H1 (cell line): ENCODE data around the gene TAF7. TPM values are rescaled to one million over a fixed set of nuclear protein-coding genes. Genes with fewer than 3 reads are reported as not detected.

Experiments used
- CTCF ChIA-PET: fragments of 300-600 bp; sonication (Branson Sonifier 250); formaldehyde crosslinking; loops from one replicate; lab custom pipeline; 2021; ENCODE audit not compliant: partially characterized antibody; lab: Charles Lee
- POLR2A ChIA-PET: fragments of 300-600 bp; sonication (Branson Sonifier 250); formaldehyde crosslinking; loops from one replicate; lab custom pipeline; 2021; ENCODE audit warnings: inconsistent platforms; ENCODE audit not compliant: partially characterized antibody; lab: Charles Lee
- DNase-seq, 2 experiments: peaks; one replicate each; pipeline versions ENCODE4 v3.0.0 to v3.0.0-alpha.2; 2010 to 2022; ENCODE audit warnings: low spot score in 2 of 2, low read depth in 1 of 2, mixed read lengths in 1 of 2
- FAIRE-seq: peaks from 2 replicates; lab custom pipeline; 2011; peaks lifted over from hg19 to GRCh38; lab: Jason Lieb, UNC
- H2AFZ ChIP-seq: 2 replicates; pipeline ENCODE4 v1.8.1; 2012; ENCODE audit warnings: low read length, inconsistent platforms
- H2AK5ac ChIP-seq: 2 replicates; pipeline ENCODE4 v1.6.1; 2013; ENCODE audit warnings: low read depth, low read length
- H2BK120ac ChIP-seq: replicated peaks from 2 replicates; pipeline ENCODE3; 2013; ENCODE audit warnings: low read depth, low read length, inconsistent platforms
- H2BK12ac ChIP-seq: 2 replicates; pipeline ENCODE4 v1.6.1; 2013; ENCODE audit warnings: low read depth, low read length
- H2BK15ac ChIP-seq: 2 replicates; pipeline ENCODE4 v1.6.1; 2013; ENCODE audit warnings: low read length
- H2BK20ac ChIP-seq: 2 replicates; pipeline ENCODE4 v1.6.1; 2013; ENCODE audit warnings: low read length
- H2BK5ac ChIP-seq: 2 replicates; pipeline ENCODE4 v1.6.1; 2013; ENCODE audit warnings: low read depth, low read length
- H3K14ac ChIP-seq: 2 replicates; pipeline ENCODE4 v1.6.1; 2013; ENCODE audit warnings: inconsistent platforms; ENCODE audit not compliant: insufficient read length
- H3K18ac ChIP-seq: 2 replicates; pipeline ENCODE4 v1.6.1; 2013; ENCODE audit warnings: low read length; ENCODE audit errors: extremely low read depth
- H3K23ac ChIP-seq: 2 replicates; pipeline ENCODE4 v1.6.1; 2013; ENCODE audit warnings: inconsistent platforms; ENCODE audit not compliant: insufficient read length
- H3K23me2 ChIP-seq: 2 replicates; pipeline ENCODE4 v1.6.1; 2013; ENCODE audit warnings: low read depth, low read length
- H3K27ac ChIP-seq: 2 replicates; pipeline ENCODE4 v1.6.1; 2011; ENCODE audit warnings: low read depth, low read length, inconsistent platforms
- H3K27me3 ChIP-seq, 4 experiments: replicated peaks in 1 of 4; 1 replicate in 1 of 4; 2 replicates in 3 of 4; pipeline versions ENCODE4 v1.6.1 to v1.8.1; 2011 to 2013; ENCODE audit warnings: low read length in 3 of 4, mild to moderate bottlenecking in 3 of 4, inconsistent platforms in 2 of 4, mixed read lengths in 2 of 4, moderate library complexity in 1 of 4; ENCODE audit not compliant: control insufficient read depth in 3 of 4, insufficient read depth in 3 of 4; ENCODE audit errors: extremely low read depth in 1 of 4
- H3K36me3 ChIP-seq, 4 experiments: 2 replicates each; pipeline versions ENCODE4 v1.6.1 to v1.8.1; 2011 to 2013; ENCODE audit warnings: mild to moderate bottlenecking in 4 of 4, low read length in 3 of 4, moderate library complexity in 2 of 4, control low read depth in 1 of 4, inconsistent platforms in 1 of 4; ENCODE audit not compliant: insufficient read depth in 4 of 4, control insufficient read depth in 2 of 4
- H3K4ac ChIP-seq: replicated peaks from 2 replicates; pipeline ENCODE3; 2013; ENCODE audit warnings: low read length, low read depth, mixed read lengths, inconsistent platforms; ENCODE audit not compliant: insufficient read length
- H3K4me1 ChIP-seq, 4 experiments: replicated peaks in 1 of 4; 1 replicate in 1 of 4; 2 replicates in 3 of 4; pipeline versions ENCODE4 v1.6.1 to v1.8.1; 2011 to 2013; ENCODE audit warnings: low read length in 3 of 4, inconsistent platforms in 2 of 4, mixed read lengths in 1 of 4; ENCODE audit not compliant: insufficient read depth in 4 of 4, control insufficient read depth in 3 of 4
- H3K4me2 ChIP-seq, 2 experiments: 2 replicates each; pipeline versions ENCODE4 v1.6.1 to v1.8.1; 2011 to 2013; ENCODE audit warnings: low read depth in 2 of 2, low read length in 2 of 2, control low read depth in 1 of 2, inconsistent platforms in 1 of 2, mild to moderate bottlenecking in 1 of 2; ENCODE audit not compliant: insufficient read depth in 1 of 2
- H3K4me3 ChIP-seq, 4 experiments: fragments of 200-600, 300-600 bp in 1 of 4; sonication (generic), shearing (Covaris generic), sonication (Bioruptor Twin) in 1 of 4; 2 replicates each; pipeline versions ENCODE4 v1.5.1 to v1.8.1; 2011 to 2016; ENCODE audit warnings: low read length in 4 of 4, low read depth in 3 of 4, control low read depth in 2 of 4, inconsistent platforms in 2 of 4, mild to moderate bottlenecking in 2 of 4, mixed read lengths in 1 of 4, moderate library complexity in 1 of 4; ENCODE audit not compliant: insufficient read depth in 2 of 4; ENCODE audit errors: extremely low read depth in 1 of 4
- H3K56ac ChIP-seq: replicated peaks from 2 replicates; pipeline ENCODE3; 2013; ENCODE audit warnings: low read depth, mild to moderate bottlenecking, mixed read lengths, low read length, inconsistent platforms; ENCODE audit not compliant: insufficient read length
- H3K79me1 ChIP-seq: 2 replicates; pipeline ENCODE4 v1.6.1; 2013; ENCODE audit warnings: low read depth, low read length, control low read depth
- H3K79me2 ChIP-seq, 2 experiments: 2 replicates each; pipeline versions ENCODE4 v1.6.1 to v1.8.1; 2012 to 2013; ENCODE audit warnings: low read length in 2 of 2, mild to moderate bottlenecking in 2 of 2, inconsistent platforms in 1 of 2; ENCODE audit not compliant: insufficient read depth in 2 of 2, control insufficient read depth in 1 of 2
- H3K9ac ChIP-seq, 4 experiments: replicated peaks in 1 of 4; 1 replicate in 1 of 4; 2 replicates in 3 of 4; pipeline versions ENCODE4 v1.6.1 to v1.8.1; 2011 to 2013; ENCODE audit warnings: low read depth in 3 of 4, low read length in 3 of 4, control low read depth in 2 of 4, mild to moderate bottlenecking in 2 of 4, moderate library complexity in 2 of 4, inconsistent platforms in 1 of 4; ENCODE audit errors: extremely low read depth in 1 of 4
- H3K9me3 ChIP-seq, 2 experiments: 2 replicates each; pipeline versions ENCODE4 v1.6.1 to v1.8.1; 2012 to 2013; ENCODE audit warnings: mild to moderate bottlenecking in 2 of 2, moderate library complexity in 2 of 2, control low read depth in 1 of 2, inconsistent platforms in 1 of 2, low read depth in 1 of 2, low read length in 1 of 2, mixed read lengths in 1 of 2; ENCODE audit not compliant: insufficient read depth in 2 of 2
- H4K20me1 ChIP-seq, 2 experiments: replicated peaks in 1 of 2; 2 replicates each; pipeline versions ENCODE3 to v1.8.1; 2011 to 2013; ENCODE audit warnings: inconsistent platforms in 2 of 2, low read length in 2 of 2, mild to moderate bottlenecking in 1 of 2; ENCODE audit not compliant: insufficient read depth in 2 of 2, control insufficient read depth in 1 of 2
- H4K5ac ChIP-seq: 2 replicates; pipeline ENCODE4 v1.6.1; 2013; ENCODE audit warnings: low read length, low read depth, mixed read lengths, inconsistent platforms; ENCODE audit not compliant: insufficient read length
- H4K8ac ChIP-seq: 2 replicates; pipeline ENCODE4 v1.8.0; 2013; ENCODE audit warnings: mild to moderate bottlenecking, moderate library complexity, low read length, inconsistent platforms; ENCODE audit not compliant: insufficient read depth; ENCODE audit errors: extremely low read depth
- H4K91ac ChIP-seq: replicated peaks from 2 replicates; pipeline ENCODE3; 2013; ENCODE audit warnings: low read length, mixed read lengths, inconsistent platforms; ENCODE audit not compliant: insufficient read length
- CHD1 ChIP-seq: IDR thresholded peaks from 2 replicates; pipeline ENCODE4 v1.6.1; 2012; ENCODE audit warnings: low read depth, low read length, improper control_type of control experiment
- EGR1 ChIP-seq: IDR thresholded peaks from 2 replicates; pipeline ENCODE4 v1.6.1; 2011; ENCODE audit warnings: low read depth, low read length, borderline replicate concordance
- TAF1 ChIP-seq: IDR thresholded peaks from 2 replicates; pipeline ENCODE4 v1.6.1; 2011; ENCODE audit warnings: mild to moderate bottlenecking, low read depth, low read length
- WGBS, 2 experiments: shearing (Covaris generic) in 1 of 2; methylation state at CpG; one replicate each; pipeline versions ENCODE4 v1.1.6 to v1.1.7; 2013 to 2015; ENCODE audit warnings: low lambda C conversion rate in 2 of 2, mixed read lengths in 2 of 2, inconsistent platforms in 1 of 2, low coverage in 1 of 2, missing lambda C conversion rate in 1 of 2; ENCODE audit not compliant: insufficient replicate concordance in 2 of 2, insufficient coverage in 1 of 2, insufficient read length in 1 of 2; ENCODE audit errors: extremely low coverage in 1 of 2, missing lambda C conversion rate in 1 of 2; 5-methylcytosine and 5-hydroxymethylcytosine counted together
- polyA plus RNA-seq, 7 experiments: library from polyadenylated mRNA; depleted of rRNA in 3 of 7; stranded (reverse) in 5 of 7; unstranded in 2 of 7; fragments of >200 nt in 5 of 7; fragments of 200-250 nt in 2 of 7; gene quantifications; 1 replicate in 5 of 7; 2 replicates in 1 of 7; 4 replicates in 1 of 7; pipeline versions ENCODE4 v1.2.1 to v1.2.3, GENCODE V29; 2011 to 2013; ENCODE audit warnings: missing spikeins in 2 of 7, mixed read lengths in 2 of 7
- total RNA-seq: library from RNA; stranded (reverse); fragmentation: NEBNext Ultra II Directional; extraction: Animal tissue kit (Norgen Biotek cat#: 25700); gene quantifications from 2 replicates; pipeline ENCODE4 v1.2.1, GENCODE V29; 2021

The TAF7 gene
- total and polyA plus RNA-seq, 2 of the 8 experiments (the other 6 are each of a cell fraction or from before 2014, with no cell fraction given) = 29.8 to 101 TPM

- ChIA-PET POLR2A (interaction anchor here (1.9 kb wide), 1 partner anchor 10 kb away, joined by 7 read pairs; no protein-coding TSS in a partner anchor), CTCF (interaction anchor here (0.9 to 1.3 kb wide), 5 partner anchors 13 to 258 kb away, joined by 3 to 5 read pairs (median 3); no protein-coding TSS in a partner anchor)
- Histone ChIP-seq H3K27ac (no peak overlapping the region), H4K20me1 (no peaks in the 10 kb centered on the region), H3K18ac (no peak overlapping the region), H4K5ac (no peak overlapping the region), H3K79me2 (no peaks in the 10 kb centered on the region), H2BK15ac (no peak overlapping the region), H3K23me2 (no peaks in the 10 kb centered on the region), H2BK5ac (no peak overlapping the region), H2BK20ac (no peak overlapping the region), H3K56ac (no peak overlapping the region), H3K4me2 (no peak overlapping the region), H3K14ac (no peak overlapping the region), H3K4me3 (no peak overlapping the region), H2BK120ac (no peak overlapping the region), H2BK12ac (no peak overlapping the region), H3K4me1 (no peaks in the 10 kb centered on the region), H3K27me3 (no peaks in the 10 kb centered on the region), H2AK5ac (no peak overlapping the region), H3K9ac (no peak overlapping the region), H4K8ac (no peak overlapping the region), H2AFZ (no peak overlapping the region), H3K23ac (no peak overlapping the region), H3K9me3 (peaks cover 0 to 17% of the 10 kb centered on the region in 2 experiments; a peak in 2 of 4 replicates), H3K36me3 (no peaks in the 10 kb centered on the region), H4K91ac (no peak overlapping the region), H3K4ac (no peak overlapping the region), H3K79me1 (no peaks in the 10 kb centered on the region)
- DNase-seq = no peak
- FAIRE-seq = no peak
- WGBS, 2 experiments = 95% methylated on average over 1 of the region's 1 CpG; no CpG with 5 or more reads in 1 of the 2 experiments
- no peak for TF ChIP-seq TAF1
- TF ChIP-seq CHD1 = no peak
- TF ChIP-seq EGR1 = no peak
Observed at GRCh38 chr5:141306630-141307029, 14.0 kb downstream of the TAF7 start.
